DLD1 (cell line): Measurements from ENCODE around the gene UGGT1.

Experiments used
- in situ Hi-C: cut with HindIII; loops from 2 replicates; pipeline ENCODE4 v1.10.0; 2017; ENCODE audit warnings: low sequenced_read_pairs

The UGGT1 gene

DNA sequence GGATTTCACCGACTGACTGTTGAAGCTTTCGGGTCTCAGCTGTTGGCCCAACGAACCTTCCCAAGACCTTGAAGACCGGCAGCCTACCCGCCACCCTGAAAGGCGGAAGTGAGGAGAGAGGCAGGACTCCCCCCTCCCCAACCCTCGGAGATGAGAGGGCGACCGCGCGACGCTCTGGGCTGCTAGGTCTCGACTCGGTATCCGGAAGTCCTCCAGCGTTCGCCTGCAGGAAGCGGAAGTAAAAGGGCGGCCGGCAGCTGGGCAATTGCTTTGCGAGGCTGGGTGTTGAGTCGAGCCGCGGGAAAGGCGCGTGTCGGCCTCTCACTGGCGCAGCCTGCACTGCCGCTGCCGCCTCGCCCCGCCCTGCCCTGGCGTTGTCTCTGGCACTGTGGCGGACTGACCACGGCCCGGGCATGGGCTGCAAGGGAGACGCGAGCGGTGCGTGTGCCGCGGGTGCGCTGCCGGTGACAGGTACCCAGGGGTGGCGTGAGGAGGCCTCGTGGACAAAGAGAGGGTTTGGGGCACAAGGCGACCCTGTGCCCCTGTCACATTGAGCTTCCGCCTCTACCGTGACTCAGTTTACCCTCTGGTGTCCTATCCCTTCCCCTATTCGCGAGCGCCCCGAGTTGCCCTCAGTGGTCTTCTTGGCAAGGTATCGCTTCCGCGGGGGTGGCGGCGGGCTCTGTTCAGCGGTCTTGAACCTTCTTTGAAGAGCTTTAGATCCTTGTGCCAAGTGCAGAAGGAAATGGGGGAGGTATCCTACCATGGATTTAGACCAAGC is at the start of gene UGGT1:
TSS of gene UGGT1 (plus strand) at position 256 of the 781 bp plus-strand sequence. CDS start at position 414, 158 bp downstream.
- in situ Hi-C loops, result no loop called here

DNA sequence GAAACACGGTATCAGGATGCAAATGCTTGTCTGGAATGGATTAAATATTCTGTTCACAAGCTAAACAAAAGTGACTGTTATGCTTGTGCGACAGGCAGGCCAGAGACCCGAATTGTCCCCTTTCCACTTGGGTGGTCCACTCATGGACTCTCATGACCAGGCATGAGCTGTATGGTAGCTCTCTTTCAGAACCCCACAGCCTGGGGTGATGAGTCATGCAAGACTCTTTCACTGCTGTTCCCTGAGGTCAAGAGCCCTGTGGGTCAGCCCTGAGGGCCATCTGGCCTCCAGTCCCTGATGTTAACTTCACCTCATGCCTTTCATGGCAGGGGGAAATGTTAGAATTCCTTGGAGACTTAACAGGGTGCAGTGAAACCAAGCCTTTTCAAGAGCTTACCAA is 49.4 kb upstream of the UGGT1 start:
- in situ Hi-C loops, result no loop called here

- in situ Hi-C loops, result no loop called here
Observed at GRCh38 chr2:128043041-128043440, 48.0 kb upstream of the UGGT1 start.

GRCh38 chr2:128053331-128053730 is 37.7 kb upstream of the UGGT1 start:
- in situ Hi-C loops, result no loop called here

GRCh38 chr2:128054104-128054885 is 36.7 kb upstream of the UGGT1 start:
- in situ Hi-C loops, result no loop called here

DNA sequence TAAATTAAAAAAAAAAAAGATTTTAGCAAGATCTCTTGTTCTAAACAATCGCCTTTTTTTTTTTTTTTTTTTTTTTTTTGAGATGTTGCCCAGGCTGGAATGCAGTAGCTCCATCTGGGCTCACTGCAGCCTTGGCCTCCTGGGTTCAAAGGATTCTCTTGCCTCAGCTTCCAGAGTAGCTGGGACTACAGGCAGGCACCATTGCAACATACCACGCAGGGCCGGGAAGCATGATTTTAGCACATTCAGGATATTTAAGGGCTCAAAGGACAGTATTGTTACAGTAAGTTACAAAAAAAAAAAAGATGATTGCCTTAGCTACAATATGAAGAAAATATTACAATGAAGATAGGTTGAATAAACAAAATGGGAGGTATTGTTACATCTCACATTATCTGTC is 33.7 kb upstream of the UGGT1 start:
- in situ Hi-C loops, result no loop called here

DNA sequence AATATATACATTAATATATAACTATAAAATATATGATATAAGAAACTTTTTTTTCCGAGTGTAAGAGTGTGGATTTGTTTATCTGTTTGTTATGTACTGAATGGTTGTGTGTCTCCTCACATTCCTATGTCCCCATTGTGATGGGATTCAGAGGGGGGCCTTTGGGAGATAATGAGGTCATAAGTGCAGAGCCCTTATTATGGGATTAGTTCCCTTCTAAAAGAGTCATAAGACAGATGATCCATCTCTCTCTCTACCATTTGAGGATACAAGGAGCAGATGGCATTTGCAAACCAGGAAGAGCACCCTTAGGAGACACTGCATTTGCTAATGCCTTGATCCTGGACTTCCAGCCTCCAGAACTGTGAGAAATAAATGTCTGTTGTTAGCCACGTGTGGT is 32.9 kb upstream of the UGGT1 start:
- in situ Hi-C loops, result no loop called here

DNA sequence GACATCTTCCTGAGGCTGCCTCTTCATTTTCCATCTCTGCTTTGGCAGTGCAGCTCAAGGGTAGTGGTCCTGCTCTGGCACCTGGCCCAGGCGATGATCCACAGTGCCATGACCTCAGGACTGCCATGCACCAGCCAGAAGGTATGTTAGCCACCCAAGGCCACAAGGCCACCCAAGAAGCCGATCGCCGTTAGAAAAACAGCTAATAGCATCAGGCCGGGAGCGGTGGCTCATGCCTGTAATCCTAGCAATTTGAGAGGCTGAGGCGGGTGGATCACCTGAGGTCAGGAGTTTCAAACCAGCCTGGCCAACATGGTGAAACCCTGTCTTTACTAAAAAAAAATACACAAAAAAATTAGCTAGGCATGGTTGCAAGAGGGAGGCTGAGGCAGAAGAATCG is 28.4 kb upstream of the UGGT1 start:
- in situ Hi-C loops, result no loop called here

GRCh38 chr2:128064353-128064752 is 26.6 kb upstream of the UGGT1 start:
- in situ Hi-C loops, result no loop called here

DNA sequence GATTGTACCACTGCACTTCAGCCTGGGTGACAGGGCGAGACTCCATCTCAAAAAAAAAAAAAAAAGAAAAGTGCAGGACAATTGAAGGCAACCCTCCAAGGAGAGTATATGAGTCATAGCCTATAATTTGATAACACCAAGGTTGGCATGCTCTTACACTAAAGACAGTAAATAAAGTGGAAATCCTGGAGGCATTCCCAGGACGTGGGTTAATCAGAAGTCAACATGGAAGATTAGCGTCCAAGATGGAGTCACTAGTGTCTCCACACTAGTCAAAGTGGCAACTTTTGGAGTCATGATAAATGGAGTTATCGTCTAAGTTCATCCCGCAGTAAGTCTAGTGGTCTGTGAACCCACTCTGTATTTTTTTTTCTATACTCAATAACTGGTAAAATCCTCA is 21.2 kb upstream of the UGGT1 start:
- in situ Hi-C loops, result no loop called here

- in situ Hi-C loops, result no loop called here
Observed at GRCh38 chr2:128073278-128073677, 17.7 kb upstream of the UGGT1 start.

DNA sequence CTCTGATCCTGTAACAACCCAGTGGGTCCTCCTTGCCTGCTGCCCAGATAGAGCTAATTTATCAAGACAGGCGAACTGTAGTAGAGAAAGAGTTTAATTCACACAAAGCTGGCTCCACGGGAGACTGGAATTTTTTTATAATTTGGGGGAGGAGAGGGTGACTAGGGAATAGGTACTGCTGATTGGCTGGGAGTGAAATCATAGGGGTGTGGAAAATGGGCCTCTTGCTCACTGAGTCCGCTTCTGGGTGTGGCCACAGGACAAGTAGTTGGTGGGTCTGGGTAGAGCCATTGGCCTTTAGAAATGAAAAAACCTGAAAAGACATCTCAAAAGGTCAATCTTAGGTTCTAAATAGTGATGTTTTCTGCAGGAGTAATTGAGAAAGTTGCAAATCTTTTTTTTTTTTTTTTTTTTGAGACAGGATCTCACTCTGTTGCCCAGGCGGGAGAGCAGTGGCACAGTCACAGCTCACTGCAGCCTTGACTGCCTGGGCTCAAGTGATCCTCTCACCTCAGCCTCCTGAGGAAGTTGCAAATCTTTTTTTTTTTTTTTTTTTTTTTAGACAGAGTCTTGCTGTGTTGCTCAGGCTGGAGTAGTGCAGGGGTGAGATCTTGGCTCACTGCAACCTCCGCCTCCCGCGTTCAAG is 14.4 kb upstream of the UGGT1 start:
- in situ Hi-C loops, result no loop called here

DNA sequence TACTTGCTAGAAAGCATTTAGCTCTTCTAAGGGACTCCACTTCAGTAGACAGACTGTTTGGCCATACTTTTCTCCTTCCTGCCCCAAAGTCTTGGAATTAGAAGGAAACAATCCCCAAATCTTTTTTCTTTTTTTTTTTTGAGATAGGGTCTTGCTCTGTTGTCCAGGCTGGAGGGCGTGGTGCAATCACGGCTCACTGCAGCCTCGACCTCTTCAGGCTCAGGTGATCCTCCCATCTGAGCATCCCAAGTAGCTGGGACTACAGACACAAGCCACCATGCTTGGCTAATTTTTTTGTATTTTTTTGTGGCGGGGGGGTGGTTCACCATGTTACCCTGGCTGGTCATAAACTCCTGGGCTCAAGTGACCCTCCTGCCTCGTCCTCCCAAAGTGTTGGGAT is 6.2 kb upstream of the UGGT1 start:
- in situ Hi-C loops, result no loop called here

GRCh38 chr2:128086244-128086643 is 4.8 kb upstream of the UGGT1 start:
- in situ Hi-C loops, result no loop called here

- in situ Hi-C loops, result no loop called here
Observed at GRCh38 chr2:128090575-128090944, 440 bp upstream of the UGGT1 start.

GRCh38 chr2:128091726-128092080 is 703 bp downstream of the UGGT1 start:
- in situ Hi-C loops, result no loop called here

DNA sequence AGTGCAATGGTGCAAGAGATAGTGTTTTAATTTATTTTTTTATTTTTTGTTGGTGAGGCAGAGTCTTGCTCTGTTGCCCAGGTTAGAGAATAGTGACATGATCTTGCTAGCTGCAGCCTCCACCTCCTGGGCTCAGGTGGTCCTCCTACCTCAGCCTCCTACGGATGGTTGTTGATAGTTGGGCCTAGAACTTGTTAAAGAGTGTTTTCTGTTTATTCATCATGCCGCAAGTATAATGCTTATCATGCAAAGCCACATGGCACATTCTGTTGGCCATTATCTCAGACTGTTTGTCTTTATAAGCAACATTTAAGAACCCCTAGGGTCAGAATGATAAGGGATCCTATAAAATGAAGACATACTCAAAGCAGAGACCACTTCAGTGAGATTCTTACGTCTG is 1.7 kb downstream of the UGGT1 start:
- in situ Hi-C loops, result no loop called here

- in situ Hi-C loops, result no loop called here
Observed at GRCh38 chr2:128093762-128094161, 2.8 kb downstream of the UGGT1 start.

DNA sequence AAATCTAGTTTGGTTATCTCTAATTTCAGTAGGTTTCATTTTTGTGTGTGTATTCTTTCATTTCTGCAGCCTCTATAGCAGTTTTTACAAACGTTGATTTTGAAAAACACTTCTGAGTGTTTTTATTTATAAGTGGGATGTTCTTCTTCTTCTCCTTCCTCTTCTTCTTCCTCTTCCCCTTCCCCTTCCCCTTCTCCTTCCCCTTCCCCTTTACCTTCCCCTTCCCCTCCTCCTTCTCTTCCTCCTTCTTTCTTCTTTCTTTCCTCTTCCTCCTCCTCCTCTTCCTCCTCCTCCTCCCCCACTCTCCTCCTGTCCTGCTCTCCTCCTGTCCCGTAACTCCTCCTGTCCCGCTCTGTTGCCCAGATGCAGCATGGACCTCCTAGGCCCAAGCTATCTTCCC is 4.2 kb downstream of the UGGT1 start:
- in situ Hi-C loops, result no loop called here

GRCh38 chr2:128103407-128103806 is 12.4 kb downstream of the UGGT1 start:
- in situ Hi-C loops, result no loop called here

GRCh38 chr2:128105072-128105471 is 14.1 kb downstream of the UGGT1 start:
- in situ Hi-C loops, result no loop called here

GRCh38 chr2:128108166-128108565 is 17.2 kb downstream of the UGGT1 start:
- in situ Hi-C loops, result no loop called here
